Muscle layer of colon (tissue), 2 donors: ENCODE data around the gene LDLRAD3.

Experiments
- H3K27ac ChIP-seq: one replicate; pipeline ENCODE4 v1.7.0; 2013; ENCODE audit warnings: low read depth, mild to moderate bottlenecking, low read length, moderate library complexity
- H3K27me3 ChIP-seq, 2 donors: one replicate each; pipeline ENCODE4 v1.7.0; 2013; ENCODE audit warnings: low read length in 2 of 2, mild to moderate bottlenecking in 2 of 2; ENCODE audit not compliant: insufficient read depth in 2 of 2, control insufficient read depth in 1 of 2
- H3K36me3 ChIP-seq: one replicate; pipeline ENCODE4 v1.7.0; 2013; ENCODE audit warnings: mild to moderate bottlenecking, low read length; ENCODE audit not compliant: insufficient read depth
- H3K4me1 ChIP-seq: one replicate; pipeline ENCODE4 v1.7.0; 2013; ENCODE audit warnings: mild to moderate bottlenecking, low read length; ENCODE audit not compliant: insufficient read depth
- H3K4me3 ChIP-seq, 2 donors: one replicate each; pipeline ENCODE4 v1.7.0; 2013; ENCODE audit warnings: low read length in 2 of 2, low read depth in 1 of 2, mild to moderate bottlenecking in 1 of 2, moderate library complexity in 1 of 2
- H3K9ac ChIP-seq: one replicate; pipeline ENCODE4 v1.7.0; 2013; ENCODE audit warnings: low read length
- H3K9me3 ChIP-seq: one replicate; pipeline ENCODE4 v1.7.0; 2013; ENCODE audit warnings: mild to moderate bottlenecking, low read length
- donor health status: abdominal sarcoma.
- donor health status: Adenocarcinoma of cecum.

The LDLRAD3 gene

DNA sequence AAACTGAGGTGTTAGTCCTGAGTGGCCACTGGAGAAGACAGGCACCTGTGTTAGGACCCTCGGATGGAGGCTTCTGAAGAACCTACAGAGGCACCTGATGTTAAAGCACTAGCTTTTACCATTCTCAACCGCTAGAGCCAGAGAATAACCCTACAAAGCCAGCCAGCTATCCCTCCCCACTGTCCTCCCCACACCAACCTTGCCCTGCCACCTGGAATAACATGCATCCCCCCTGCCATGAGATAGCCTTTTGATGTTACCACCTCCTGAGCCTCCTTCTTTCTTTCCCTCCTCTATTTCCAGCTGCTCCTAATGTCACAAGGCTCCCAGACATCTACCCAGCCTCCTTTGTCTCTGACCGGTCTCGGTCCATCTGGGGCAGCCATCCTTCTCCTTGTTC is 317.2 kb downstream of the LDLRAD3 start:
- H3K27me3 ChIP-seq: no peaks in the 10 kb centered on the region
- H3K36me3 ChIP-seq: no peaks in the 10 kb centered on the region

GRCh38 chr11:36264011-36264972 is 320.4 kb downstream of the LDLRAD3 start:
- H3K27me3 ChIP-seq: no peaks in the 10 kb centered on the region
- H3K4me3 ChIP-seq: no peak overlapping the region
- no peaks in the 10 kb centered on the region for H3K4me1 ChIP-seq
- H3K27ac ChIP-seq: no peak overlapping the region
- no peaks in the 10 kb centered on the region for H3K9me3 ChIP-seq
- H3K9ac ChIP-seq: no peak overlapping the region
- no peaks in the 10 kb centered on the region for H3K36me3 ChIP-seq

More for the DNA sequence above, 317.2 kb downstream of the LDLRAD3 start:
- H3K9ac ChIP-seq: no peak overlapping the region
- H3K4me1 ChIP-seq: no peaks in the 10 kb centered on the region
- H3K4me3 ChIP-seq: no peak overlapping the region
- H3K9me3 ChIP-seq: no peaks in the 10 kb centered on the region
- no peak overlapping the region for H3K27ac ChIP-seq

GRCh38 chr11:36264973-36265344 is 321.1 kb downstream of the LDLRAD3 start:
- H3K4me1 ChIP-seq: no peaks in the 10 kb centered on the region
- no peaks in the 10 kb centered on the region for H3K9me3 ChIP-seq
- H3K27me3 ChIP-seq: no peaks in the 10 kb centered on the region
- H3K36me3 ChIP-seq: no peaks in the 10 kb centered on the region
- no peak overlapping the region for H3K4me3 ChIP-seq
- no peak overlapping the region for H3K27ac ChIP-seq
- no peak overlapping the region for H3K9ac ChIP-seq

- no peak overlapping the region for H3K9ac ChIP-seq
- no peaks in the 10 kb centered on the region for H3K27me3 ChIP-seq
- no peak overlapping the region for H3K4me3 ChIP-seq
Observed at GRCh38 chr11:36265793-36266628, 322.1 kb downstream of the LDLRAD3 start.

DNA sequence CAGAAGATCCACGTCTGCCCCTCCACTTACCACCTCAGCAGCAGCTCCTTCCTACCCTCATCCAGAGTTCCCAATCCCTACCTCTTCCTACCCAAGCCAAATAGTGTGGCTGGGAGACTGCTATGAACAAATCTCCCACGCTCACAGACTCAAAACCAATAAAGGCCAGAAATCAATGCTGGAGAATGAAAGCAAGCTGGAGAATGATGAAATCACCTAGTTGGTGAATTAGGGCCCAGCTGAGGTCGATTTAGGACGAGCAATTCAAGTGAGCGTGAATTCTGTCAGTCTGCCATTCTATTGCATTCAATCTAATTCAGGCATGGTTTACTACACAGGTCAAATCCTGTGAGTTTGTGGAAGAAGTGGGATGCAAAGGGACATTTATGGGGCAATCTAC is 322.9 kb downstream of the LDLRAD3 start:
- Histone ChIP-seq H3K4me1 (no peaks in the 10 kb centered on the region), H3K9me3 (no peaks in the 10 kb centered on the region), H3K27me3 (no peaks in the 10 kb centered on the region)

More at GRCh38 chr11:36265793-36266628, 322.1 kb downstream of the LDLRAD3 start:
- H3K27ac ChIP-seq: no peak overlapping the region
- no peaks in the 10 kb centered on the region for H3K4me1 ChIP-seq
- H3K36me3 ChIP-seq: peaks cover under 1% of the 10 kb centered on the region
- H3K9me3 ChIP-seq: no peaks in the 10 kb centered on the region

GRCh38 chr11:36268337-36268985 is 324.6 kb downstream of the LDLRAD3 start:
- Histone ChIP-seq H3K9me3 (peaks cover 6% of the 10 kb centered on the region), H3K9ac (no peak overlapping the region), H3K27me3 (no peaks in the 10 kb centered on the region), H3K4me3 (no peak overlapping the region), H3K36me3 (peaks cover 24% of the 10 kb centered on the region), H3K27ac (no peak overlapping the region), H3K4me1 (no peaks in the 10 kb centered on the region)

More for the DNA sequence above, 322.9 kb downstream of the LDLRAD3 start:
- Histone ChIP-seq H3K27ac (no peak overlapping the region), H3K36me3 (peaks cover 8% of the 10 kb centered on the region), H3K4me3 (no peak overlapping the region), H3K9ac (no peak overlapping the region)

DNA sequence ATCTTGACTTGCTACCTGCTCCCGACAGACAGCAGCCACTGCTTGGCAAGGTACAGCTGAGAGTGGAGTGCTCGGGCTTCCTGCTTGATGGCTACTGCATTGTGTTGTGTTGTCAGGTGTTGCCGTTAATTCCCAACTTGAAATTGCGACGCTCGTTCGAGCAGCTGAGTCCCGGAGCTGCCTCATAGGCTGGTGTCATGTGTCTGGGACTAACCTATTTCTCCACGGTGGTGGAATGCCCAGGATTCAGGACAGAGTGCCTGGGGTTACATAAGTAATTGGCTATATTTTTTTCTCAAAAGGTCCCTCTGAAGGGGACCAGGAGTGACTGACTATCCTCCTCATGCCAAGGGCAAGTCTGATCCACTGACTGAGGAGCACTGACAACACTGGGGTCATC is 326.8 kb downstream of the LDLRAD3 start:
- no peaks in the 10 kb centered on the region for H3K27me3 ChIP-seq
- H3K9me3 ChIP-seq: peaks cover 6% of the 10 kb centered on the region
- H3K4me1 ChIP-seq: no peaks in the 10 kb centered on the region
- H3K4me3 ChIP-seq: no peak overlapping the region
- peaks cover 38% of the 10 kb centered on the region for H3K36me3 ChIP-seq
- no peak overlapping the region for H3K9ac ChIP-seq
- no peak overlapping the region for H3K27ac ChIP-seq

DNA sequence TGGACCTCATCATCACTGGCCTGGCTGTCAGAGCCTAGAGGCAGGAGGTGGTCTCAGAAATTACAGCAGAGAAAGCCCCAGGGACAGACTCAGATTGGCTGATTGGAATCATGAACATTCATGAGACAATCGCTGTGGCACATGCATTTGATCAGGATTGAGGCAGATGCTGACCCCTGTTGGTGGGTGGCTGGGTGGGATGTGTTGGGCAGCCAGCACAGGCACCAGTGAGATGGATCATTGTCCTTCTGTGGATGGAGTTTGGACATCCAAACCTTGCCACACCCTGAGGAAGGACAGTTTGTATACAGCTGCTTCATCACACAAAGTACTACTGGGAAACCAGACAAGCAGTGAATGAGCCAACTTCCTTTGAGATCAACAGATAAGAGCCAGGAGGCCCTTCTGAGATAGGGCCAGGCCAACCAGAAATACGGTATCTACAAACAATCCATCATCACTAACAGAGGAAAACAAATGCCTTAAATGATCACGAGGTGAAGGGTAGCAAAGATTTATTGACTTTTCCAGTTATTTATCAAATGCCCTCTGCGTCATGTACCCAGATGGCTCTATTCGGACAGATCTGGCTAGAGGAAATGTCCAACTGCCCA is 328.0 kb downstream of the LDLRAD3 start:
- Histone ChIP-seq H3K4me1 (no peaks in the 10 kb centered on the region), H3K27me3 (no peaks in the 10 kb centered on the region), H3K9me3 (peaks cover 6% of the 10 kb centered on the region), H3K36me3 (peaks cover 48% of the 10 kb centered on the region), H3K27ac (no peak overlapping the region), H3K4me3 (no peak overlapping the region), H3K9ac (no peak overlapping the region)

DNA sequence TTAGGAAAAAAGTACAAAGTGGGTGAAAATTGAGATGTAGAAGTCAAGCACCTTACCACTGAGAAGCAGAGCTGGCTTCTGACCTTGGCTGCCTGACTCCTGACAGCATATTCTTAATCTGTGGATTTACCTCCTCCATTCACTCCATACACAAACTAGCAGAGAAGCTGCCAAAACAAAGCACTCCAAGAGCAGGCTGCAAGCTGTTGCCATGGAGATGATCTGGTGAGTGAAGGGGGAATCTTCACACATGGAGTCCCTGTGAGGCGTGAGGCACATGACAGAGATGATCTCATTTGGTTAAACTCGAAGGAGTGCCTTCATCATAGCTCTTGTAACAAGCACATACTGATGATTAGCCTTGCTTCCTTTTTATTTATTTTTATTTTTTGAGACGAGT is 329.2 kb downstream of the LDLRAD3 start:
- Histone ChIP-seq H3K4me1 (no peaks in the 10 kb centered on the region), H3K27ac (no peak overlapping the region), H3K27me3 (no peaks in the 10 kb centered on the region), H3K9me3 (peaks cover 6% of the 10 kb centered on the region), H3K9ac (no peak overlapping the region), H3K36me3 (peaks cover 48% of the 10 kb centered on the region), H3K4me3 (no peak overlapping the region)

DNA sequence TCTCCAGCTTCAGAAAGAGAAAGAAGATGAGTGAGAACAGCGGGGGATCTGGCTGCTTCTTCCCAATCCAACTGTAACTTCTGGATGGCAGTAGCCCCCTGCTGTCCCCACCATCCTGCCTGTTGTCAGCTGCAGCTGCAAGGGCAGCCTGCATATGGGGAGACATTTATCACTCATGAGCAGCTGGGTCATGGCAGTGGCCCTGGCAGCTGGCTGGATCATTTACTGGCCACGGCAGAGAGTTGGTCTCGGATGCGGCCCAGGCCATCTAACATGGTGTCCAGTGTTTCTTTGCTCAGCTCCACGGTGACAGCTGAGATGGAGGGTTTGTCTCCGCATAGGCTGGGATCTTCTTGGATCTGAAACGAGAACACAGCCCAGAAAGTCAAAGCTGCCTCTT is 330.6 kb downstream of the LDLRAD3 start:
- Histone ChIP-seq H3K4me1 (no peaks in the 10 kb centered on the region), H3K4me3 (no peak overlapping the region), H3K27ac (no peak overlapping the region), H3K36me3 (peaks cover 60% of the 10 kb centered on the region), H3K9ac (no peak overlapping the region), H3K27me3 (no peaks in the 10 kb centered on the region), H3K9me3 (peaks cover 6% of the 10 kb centered on the region)
